Measurements from ENCODE around the gene H2BK1. TPM values are rescaled to one million over a fixed set of nuclear protein-coding genes. Genes with fewer than 3 reads are reported as not detected.
A peak's percentile ranks its signal among the peaks of the same experiment; 100 is the strongest.

Gene H2BK1
- total and polyA plus RNA-seq, 2 of the 13 experiments (the other 11 are each of a cell fraction or from before 2014, with no cell fraction given): not detected

GRCh38 chr7:151168003-151168786 is 42.1 kb downstream of the H2BK1 start (continued):
- peak; percentile 72 for TF ChIP-seq CTCF (CRISPR knock-in tag; IDR thresholded peaks at IDR 0.05)
- TF ChIP-seq HIVEP1 (CRISPR knock-in tag; IDR thresholded peaks at IDR 0.05): no peak
- TF ChIP-seq, protein P1, sequence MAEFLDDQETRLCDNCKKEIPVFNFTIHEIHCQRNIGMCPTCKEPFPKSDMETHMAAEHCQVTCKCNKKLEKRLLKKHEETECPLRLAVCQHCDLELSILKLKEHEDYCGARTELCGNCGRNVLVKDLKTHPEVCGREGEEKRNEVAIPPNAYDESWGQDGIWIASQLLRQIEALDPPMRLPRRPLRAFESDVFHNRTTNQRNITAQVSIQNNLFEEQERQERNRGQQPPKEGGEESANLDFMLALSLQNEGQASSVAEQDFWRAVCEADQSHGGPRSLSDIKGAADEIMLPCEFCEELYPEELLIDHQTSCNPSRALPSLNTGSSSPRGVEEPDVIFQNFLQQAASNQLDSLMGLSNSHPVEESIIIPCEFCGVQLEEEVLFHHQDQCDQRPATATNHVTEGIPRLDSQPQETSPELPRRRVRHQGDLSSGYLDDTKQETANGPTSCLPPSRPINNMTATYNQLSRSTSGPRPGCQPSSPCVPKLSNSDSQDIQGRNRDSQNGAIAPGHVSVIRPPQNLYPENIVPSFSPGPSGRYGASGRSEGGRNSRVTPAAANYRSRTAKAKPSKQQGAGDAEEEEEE (CRISPR knock-in tag; IDR thresholded peaks at IDR 0.05; ENCODE audit: borderline replicate concordance): no peak
- TF ChIP-seq, protein P2, sequence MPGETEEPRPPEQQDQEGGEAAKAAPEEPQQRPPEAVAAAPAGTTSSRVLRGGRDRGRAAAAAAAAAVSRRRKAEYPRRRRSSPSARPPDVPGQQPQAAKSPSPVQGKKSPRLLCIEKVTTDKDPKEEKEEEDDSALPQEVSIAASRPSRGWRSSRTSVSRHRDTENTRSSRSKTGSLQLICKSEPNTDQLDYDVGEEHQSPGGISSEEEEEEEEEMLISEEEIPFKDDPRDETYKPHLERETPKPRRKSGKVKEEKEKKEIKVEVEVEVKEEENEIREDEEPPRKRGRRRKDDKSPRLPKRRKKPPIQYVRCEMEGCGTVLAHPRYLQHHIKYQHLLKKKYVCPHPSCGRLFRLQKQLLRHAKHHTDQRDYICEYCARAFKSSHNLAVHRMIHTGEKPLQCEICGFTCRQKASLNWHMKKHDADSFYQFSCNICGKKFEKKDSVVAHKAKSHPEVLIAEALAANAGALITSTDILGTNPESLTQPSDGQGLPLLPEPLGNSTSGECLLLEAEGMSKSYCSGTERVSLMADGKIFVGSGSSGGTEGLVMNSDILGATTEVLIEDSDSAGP (CRISPR knock-in tag; IDR thresholded peaks at IDR 0.05; ENCODE audit: borderline replicate concordance): 0 out of 2 replicates have a peak, but pooled peaks have one; percentile 26
- peak; percentile 67 for TF ChIP-seq HNRNPK (IDR thresholded peaks at IDR 0.05; ENCODE audit: low read depth, low read length, poor library complexity, severe bottlenecking)
- TF ChIP-seq EED (CRISPR knock-in tag; IDR thresholded peaks at IDR 0.05): no peak
- no peak for TF ChIP-seq KAT7 (CRISPR knock-in tag; IDR thresholded peaks at IDR 0.05; ENCODE audit: borderline replicate concordance)
- no peak for TF ChIP-seq ZNF720 (CRISPR knock-in tag; IDR thresholded peaks at IDR 0.05)
- TF ChIP-seq POLR2G (IDR thresholded peaks at IDR 0.05; ENCODE audit: low read depth, low read length): no peak
- no peak for TF ChIP-seq TCF7 (IDR thresholded peaks at IDR 0.05; ENCODE audit: low read depth)
- no peak for TF ChIP-seq ZHX1 (CRISPR knock-in tag; IDR thresholded peaks at IDR 0.05; ENCODE audit: low read depth)
- TF ChIP-seq TOE1 (CRISPR knock-in tag; IDR thresholded peaks at IDR 0.05): no peak
- TF ChIP-seq ZNF839 (CRISPR knock-in tag; IDR thresholded peaks at IDR 0.05; ENCODE audit: borderline replicate concordance): no peak
- no peak for TF ChIP-seq ZNF710 (CRISPR knock-in tag; IDR thresholded peaks at IDR 0.05; ENCODE audit: borderline replicate concordance)
- TF ChIP-seq, protein P3, sequence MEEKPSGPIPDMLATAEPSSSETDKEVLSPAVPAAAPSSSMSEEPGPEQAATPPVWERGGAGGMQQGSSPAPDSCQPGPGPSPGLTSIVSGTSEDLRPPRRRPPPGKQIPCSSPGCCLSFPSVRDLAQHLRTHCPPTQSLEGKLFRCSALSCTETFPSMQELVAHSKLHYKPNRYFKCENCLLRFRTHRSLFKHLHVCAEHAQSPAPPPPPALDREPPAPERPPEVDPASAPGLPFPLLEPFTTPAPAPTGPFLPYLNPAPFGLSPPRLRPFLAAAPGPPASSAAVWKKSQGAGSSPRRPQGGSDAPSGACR (CRISPR knock-in tag; IDR thresholded peaks at IDR 0.05): no peak
- TF ChIP-seq ZSCAN30 (CRISPR knock-in tag; IDR thresholded peaks at IDR 0.05): no peak
- TF ChIP-seq RFX1 (IDR thresholded peaks at IDR 0.05): no peak
